ENCODE measurements around the gene SNX30.

Gene SNX30

DNA sequence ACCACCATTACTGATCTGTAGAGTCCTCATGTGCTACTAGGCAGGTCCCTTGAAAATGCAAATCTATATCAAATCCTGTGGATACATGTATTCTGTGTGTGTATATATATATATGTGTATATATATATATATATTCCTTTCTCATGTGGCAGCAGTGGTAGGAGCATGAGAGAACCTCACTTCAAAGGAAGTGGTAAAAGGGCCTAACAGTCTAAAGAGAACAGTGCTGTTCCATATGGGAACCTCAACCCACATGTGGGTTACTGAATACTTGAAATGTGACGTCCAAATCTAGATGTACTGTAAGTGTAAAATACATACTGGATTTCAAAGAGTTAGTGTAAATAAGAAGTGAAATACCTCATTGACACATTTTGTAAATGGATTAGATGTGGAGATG is 134.8 kb downstream of the SNX30 start:
- no peak for DNase-seq (ENCODE audit: low read depth in 2 of 2)

DNA sequence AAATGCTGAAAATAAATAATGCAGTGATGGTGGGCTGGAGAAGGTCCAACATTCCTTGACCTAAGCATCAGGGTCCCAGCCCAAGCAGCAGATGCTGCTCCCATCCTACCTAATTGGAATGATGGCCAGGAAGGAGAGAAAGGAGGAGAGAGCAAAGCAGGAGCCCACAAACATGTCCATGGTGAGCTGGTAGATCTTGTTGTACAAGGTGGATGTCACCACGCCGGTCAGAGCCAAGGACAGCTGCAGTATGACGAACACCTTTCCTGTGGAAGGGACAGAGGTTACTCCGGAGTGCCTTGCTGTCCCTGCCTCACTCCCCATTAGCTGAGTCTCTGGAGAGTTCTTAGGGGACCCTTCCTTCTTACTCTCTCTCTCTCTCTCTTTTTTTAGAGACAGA is 135.8 kb downstream of the SNX30 start:
- DNase-seq (ENCODE audit: low read depth in 2 of 2): no peak

DNA sequence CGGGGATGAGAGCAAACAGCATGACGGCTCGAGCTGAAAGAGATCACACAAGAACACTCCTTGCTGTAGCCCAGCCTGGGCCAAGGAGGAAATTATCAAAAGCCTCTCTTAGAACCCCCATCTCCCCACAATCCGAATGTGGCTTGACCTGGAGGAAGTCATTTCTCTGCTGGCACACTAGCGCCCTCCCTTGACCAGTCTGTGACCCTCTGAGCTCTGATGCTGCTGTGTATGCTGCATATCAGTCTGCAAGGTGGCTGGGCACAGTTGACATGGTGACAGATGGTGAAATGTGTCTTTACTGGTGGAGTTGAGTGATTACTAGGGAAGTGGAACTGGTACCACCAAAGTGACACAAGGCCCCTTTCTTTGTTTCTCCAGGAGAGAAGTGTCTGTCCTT is 136.8 kb downstream of the SNX30 start:
- no peak for DNase-seq (ENCODE audit: low read depth in 2 of 2)

DNA sequence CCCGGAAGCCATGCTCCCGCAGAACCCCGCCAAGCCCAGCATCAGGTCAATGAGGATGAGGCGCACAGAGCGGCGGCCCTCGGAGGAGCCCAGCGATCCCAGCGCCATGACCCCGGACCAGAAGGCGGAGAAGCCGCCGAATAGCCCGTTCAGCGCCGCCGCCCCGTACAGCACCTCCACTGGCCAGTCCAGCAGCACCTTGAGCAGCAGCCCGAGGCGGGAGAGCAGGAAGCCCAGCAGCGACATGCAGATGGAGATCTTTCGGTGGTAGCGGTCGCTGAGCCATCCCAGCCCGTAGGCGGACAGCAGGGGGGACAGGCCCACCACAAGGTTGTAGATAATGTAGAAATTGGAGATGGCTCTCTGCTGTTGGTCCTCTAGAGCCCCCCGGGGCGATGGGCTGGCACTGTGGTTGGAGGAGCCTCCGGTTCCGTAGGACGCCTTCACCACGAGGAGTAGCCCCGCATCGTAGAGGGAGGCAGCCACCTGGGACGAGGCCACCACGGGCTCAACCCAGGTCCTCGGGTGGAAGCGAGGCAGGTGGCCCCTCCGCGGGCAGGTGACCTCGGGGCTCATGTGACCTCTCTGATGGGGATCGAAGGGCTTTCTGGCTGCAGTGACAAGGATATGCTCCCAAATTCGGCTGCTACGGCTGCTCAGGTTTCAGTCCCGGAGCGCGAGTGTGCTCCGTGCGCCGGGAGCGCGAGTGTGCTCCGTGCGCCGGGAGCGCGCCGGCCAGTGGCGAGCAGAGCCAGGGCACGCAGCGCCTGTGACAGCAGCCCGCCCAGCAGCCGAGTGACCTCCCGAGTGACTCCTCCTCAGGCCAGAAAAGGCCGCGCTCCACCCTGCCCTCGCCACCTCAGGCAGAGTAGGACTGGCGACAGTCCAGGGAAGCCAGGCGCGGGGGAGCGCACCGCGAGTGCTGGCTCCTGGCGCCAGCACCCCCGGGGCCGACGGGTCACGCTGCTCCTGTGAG is 139.8 kb downstream of the SNX30 start, which contains the start of gene SLC46A2:
Gene SLC46A2 (minus strand): TSS at position 771 of the 976 bp plus-strand sequence. CDS start 195 bp downstream, at position 576.
- no peak for DNase-seq (ENCODE audit: low read depth in 2 of 2)

DNA sequence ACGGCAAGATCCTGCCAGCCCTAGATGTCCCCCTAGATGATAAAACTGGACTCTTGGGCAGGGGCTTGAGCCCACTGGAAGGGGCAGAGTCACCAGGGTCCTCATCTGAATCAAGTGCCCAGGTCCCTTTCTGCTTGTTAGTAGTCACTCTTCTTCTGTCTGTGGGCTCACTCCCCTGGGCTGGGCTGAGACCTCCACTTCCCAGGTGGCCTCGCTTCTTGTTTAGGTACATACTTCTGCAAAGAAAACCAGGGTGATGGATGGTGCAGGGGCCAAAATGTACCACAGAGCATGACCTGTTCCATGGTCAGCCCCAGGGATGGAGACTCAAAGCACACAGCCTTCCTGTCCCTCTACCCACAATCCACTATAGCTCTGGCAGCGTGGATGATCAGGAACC is 141.0 kb downstream of the SNX30 start:
- no peak for DNase-seq (ENCODE audit: low read depth in 2 of 2)

DNA sequence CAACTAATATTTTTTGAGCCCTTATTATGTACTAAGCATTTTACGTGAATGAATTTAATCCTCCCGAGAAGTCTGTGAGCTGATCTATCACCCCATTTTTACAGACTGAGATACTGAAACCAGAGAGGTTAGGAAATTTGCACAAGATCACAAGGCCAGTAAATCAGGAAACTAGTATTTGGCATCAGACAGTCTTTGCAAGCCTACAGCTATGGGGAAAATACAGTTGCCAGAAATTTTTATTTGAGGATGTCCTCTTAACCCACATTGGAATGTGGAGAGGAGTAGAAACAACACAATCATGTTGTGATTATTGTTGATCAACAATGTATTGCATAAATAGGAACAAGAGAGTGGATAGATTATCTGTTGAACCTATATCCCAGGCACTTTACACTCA is 142.4 kb downstream of the SNX30 start:
- DNase-seq (ENCODE audit: low read depth in 2 of 2): no peak

DNA sequence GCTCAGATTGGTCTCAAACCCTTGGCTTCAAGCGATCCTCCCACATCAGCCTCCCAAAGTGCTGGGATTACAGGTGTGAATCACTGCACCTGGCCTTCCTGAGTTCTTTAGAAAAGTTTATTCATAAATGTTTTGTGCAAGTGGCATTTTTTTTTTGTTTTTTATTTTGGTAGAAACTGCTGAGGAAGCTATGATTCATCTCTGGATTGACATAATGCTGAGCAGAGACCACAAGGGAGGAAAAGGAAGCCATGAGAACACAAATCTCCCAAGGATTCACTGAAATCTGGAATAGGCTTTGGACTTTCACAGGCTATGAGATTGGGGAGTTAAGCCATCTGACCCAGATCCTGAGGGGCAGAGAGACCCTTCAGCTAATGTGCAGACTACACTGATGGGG is 143.5 kb downstream of the SNX30 start:
- no peak for DNase-seq (ENCODE audit: low read depth in 2 of 2)

DNA sequence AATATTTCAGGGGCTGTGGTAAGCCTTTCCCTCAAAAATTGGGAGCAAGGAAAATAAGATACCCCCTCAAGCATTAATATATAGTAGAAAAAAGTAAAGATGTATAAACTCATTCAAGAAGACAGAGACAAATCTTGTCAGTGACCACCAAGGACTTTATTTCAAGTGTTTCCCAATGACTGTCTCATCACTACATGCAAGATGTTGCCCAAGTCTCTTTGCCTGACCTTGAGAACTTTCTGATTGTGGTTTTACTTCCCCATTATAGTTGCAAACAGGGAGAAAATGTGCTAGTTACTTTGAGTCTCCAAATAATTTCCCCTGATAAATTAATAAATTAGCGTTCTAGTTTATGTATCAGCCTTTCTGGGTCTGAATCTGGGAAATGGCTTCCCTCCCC is 144.1 kb downstream of the SNX30 start:
- DNase-seq (ENCODE audit: low read depth in 2 of 2): no peak

DNA sequence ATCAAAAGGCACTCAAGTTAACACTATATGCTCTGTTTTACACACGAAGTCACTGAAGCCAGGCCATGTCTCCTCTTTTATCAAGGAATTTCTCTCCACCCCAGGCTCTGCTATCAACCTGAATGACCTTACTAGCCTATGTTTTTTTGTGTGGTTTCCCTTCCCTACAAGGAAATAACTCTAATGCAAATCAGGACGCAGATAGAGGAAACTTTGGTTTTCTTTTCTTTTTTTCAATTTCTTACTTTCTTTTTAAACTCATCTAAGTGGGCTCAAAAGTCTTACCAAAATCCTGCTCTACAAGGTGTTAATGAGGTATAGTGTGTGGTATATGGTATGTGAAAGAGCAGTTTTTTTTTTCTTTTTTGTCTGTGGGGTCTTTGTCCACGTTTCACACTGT is 145.6 kb downstream of the SNX30 start:
- DNase-seq (ENCODE audit: low read depth in 2 of 2): no peak

DNA sequence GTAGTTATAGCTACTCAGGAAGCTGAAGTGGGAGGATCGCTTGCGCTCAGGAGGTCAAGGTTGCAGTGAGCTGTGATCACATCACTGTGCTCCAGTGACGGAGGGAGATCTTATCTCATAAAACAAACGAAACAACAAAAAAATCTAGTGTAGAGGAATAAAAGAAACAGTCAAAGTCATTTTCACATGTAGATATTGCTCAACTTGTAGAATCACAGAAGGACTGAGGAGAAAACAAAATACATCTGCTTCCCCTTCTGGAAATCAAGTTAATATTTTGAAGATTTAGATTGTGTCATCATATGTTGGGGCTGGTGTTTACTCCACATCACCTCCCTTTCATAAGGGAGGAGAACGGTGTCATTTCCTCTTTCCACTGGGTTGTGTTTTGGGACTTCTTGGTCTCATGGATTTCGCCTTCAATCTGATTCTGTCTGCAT is 148.3 kb downstream of the SNX30 start:
- DNase-seq (ENCODE audit: low read depth in 2 of 2): no peak

DNA sequence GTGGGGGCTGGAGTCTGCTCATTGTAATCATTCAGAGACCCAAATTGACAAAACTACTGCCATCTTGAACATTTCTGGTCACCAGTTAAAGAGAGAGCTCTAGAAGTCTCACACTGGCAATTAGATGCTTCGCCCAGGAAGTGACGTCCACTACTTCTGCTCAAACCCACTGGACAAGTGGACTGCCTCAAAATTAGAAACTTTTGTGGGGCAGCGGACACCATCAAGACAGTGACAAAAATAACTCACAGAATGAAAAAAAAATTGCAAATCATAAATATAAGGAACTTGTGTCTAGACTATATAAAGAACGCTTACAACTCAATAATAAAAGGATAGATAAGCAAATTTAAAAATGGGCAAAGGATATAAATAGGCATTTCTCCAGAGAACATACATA is 149.9 kb downstream of the SNX30 start:
- DNase-seq (ENCODE audit: low read depth in 2 of 2): no peak

DNA sequence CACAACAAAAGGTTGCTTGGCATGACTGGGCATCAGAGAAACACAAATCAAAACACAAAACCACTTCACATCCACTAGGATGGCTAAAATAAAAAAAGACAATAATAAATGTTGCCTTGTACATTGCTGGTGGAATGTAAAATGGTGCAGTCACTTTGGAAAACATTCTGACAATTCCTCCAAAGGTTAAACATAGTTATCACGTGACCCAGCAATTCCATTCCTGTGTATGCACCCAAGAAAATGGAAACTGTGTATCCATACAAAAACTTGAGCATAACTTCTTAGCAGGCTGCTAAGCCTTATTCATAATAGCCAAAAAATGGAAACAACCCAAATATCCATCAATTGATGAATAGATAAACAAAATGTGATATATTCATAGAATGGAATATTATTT is 150.3 kb downstream of the SNX30 start:
- no peak for DNase-seq (ENCODE audit: low read depth in 2 of 2)

DNA sequence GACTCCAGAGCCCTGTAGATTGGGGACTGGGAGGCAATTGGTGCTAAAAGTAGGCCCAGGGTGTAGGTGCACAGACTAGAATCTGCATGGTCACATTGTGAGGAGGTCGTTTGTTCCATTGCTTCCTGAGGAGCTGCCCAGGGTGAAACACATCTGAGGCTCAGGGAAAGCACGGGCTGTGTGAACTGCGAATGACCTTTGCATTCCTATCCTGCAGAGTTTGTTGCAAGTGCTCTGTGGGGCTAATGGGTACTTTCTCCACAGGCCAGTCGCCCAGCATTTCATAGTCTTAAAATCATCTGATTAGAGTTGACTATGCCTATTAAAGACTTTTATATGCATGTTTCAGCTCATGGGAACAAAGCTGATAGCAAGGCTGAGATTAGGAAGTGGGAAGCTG is 154.5 kb downstream of the SNX30 start:
- no peak for DNase-seq (ENCODE audit: low read depth in 2 of 2)

DNA sequence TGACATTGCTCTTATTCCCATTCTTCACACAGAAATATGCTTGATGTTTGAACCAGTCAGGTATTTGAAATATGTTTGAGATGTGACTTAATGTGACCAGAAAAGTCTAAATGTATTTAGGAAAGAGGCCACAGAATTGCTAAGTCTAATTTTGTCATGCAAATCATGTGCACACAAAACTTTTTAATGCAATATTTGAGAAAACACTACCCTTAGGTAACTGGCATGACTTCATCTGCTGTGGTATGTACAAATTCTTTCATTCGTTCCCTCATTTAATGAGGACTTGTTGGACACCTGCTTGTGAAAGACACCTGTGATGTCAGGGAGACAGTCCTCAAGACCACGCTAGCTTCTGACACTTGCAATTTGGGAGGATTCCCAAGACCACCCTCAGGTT is 161.2 kb downstream of the SNX30 start:
- no peak for DNase-seq (ENCODE audit: low read depth in 2 of 2)

DNA sequence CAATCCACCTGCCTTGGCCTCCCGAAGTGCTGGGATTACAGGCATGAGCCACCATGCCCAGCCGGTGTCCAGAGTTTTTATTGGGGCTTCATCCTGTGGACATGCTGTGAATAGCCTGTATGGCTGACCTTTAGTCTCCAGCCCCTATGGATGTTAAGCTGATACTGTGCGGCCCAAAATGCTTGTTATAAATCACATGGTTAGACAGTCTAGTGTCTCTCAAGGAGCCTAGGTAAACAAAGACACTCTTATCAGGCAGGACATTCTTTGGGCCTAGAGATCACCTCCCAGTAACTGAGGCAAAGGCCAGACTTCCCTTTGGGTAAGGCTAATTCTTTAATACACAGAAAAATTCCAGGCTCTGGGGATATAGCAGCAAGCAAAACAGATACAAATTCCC is 162.1 kb downstream of the SNX30 start:
- DNase-seq (ENCODE audit: low read depth in 2 of 2): no peak

DNA sequence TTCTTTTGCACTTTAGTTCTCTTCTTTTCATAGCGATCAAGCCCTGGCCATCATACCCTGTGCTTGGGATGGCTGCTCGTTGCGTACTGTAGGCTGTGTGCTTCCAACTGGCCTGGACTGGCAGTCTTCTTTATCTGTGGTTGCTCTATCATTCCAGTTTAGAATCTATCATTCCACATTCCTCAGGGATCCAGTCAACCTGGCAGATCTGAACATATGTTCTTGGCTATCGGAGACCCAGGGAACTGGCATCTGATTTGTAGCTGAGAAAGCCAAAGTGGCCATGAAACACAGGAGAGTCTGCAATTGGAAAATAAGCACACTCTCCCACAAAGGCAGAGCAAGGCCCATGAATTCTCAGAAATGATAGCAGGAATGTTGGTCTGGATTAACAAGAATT is 162.8 kb downstream of the SNX30 start:
- DNase-seq (ENCODE audit: low read depth in 2 of 2): no peak

DNA sequence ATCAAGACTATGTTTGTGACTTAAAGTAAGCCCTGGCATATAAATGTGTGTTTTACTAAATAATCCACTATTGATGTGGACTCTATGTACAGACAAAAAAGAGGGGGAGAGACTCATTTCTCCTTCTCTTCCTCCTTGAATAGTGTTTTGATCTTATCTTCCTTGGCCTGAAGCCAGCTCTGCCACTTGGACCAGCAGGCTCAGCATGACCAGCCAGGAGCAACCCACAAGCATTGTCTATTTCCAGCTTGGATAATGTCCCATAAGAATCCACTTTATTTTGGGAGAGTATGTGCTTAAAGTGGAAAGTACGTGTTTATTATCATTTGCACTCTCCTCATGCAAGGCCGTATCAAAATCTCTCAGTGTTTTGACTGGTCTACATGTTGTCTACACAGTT is 164.0 kb downstream of the SNX30 start:
- DNase-seq (ENCODE audit: low read depth in 2 of 2): no peak

DNA sequence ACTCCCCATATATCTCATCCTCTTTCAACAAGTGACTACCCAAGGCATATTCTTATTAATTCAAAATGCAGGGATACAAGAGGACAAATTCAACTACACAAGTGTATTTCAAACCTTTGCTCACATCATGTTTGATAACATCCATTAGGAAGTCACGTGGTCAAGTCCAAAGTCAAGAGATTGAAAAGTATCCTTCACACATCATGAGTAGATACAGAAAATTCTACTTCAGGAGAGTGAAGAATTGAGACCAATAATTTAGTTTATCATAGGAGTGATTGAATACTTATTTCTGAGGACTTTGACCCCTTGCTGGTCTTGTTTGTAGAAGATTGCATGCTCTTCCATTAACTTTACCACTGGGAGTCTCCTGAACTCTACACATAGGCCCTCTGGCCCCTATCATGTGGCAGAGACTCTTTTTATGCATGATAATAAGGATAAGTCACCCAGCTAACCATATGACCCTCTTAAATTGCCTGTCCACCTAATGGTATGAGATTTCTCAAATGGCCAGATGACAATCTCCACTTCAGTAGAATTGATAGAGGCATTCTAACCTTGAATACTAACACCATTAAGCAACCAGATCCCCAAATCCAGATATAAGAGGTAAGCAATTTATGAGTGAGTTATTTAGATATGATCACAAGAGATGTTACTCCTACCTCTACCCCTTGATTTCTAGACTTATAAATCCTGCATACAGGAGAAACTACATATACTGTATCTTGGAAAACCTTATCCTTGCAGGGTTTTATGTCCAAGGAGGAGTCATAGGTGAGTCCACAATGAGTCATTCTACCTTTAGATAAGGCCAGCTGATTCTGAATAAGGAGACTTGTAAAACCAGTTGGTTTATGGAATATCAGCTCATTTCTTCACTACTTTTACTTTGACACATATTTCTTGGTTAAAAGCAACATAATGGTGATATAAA is 166.8 kb downstream of the SNX30 start:
- no peak for DNase-seq (ENCODE audit: low read depth in 2 of 2)

DNA sequence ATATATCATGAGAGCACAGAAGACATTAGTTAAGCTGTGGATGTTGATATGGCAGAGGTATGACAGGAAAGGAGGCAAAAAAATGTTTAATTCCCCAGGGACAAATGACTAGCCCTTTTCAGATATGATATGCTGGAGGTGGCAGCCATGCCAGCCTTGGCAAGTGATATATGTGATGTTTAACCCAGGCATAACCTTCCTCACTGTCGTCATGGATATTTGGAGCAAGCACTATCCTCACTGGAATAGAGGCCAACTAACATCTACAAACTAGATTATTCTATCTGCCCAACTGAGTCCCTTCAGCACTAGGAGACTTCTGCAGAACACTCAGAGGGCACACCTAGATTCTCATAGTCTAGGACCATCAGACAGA is 167.4 kb downstream of the SNX30 start:
- no peak for DNase-seq (ENCODE audit: low read depth in 2 of 2)

DNA sequence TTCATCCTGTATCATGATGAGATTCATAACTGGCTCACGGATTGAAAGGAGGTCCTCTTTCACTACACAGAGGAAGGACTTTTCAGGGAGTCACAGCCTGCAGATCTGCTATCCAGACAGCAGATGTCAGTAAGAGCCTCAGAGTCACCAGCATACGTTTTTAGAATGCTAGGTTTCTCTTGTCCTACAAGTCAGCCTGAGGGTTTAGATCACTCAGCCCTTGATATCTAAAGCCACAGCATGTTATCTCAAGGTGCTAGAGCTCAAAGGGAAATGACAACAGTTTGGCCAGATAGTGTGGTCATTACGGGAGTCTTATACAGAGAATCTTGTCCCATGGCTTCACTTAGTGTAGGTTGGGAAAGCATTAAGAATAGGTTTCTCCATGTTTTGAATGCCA is 171.0 kb downstream of the SNX30 start:
- DNase-seq (ENCODE audit: low read depth in 2 of 2): no peak
